H9 (cell line): ENCODE measurements around the gene NSMF. TPM values are rescaled to one million over a fixed set of nuclear protein-coding genes. Genes with fewer than 3 reads are reported as not detected.

Experiments
- DNase-seq: peaks from one replicate; pipeline ENCODE4 v3.0.0-alpha.2; 2017
- H2AFZ ChIP-seq: one replicate; pipeline ENCODE4 v1.6.1; 2013; ENCODE audit warnings: mild to moderate bottlenecking, low read length, control low read depth, moderate library complexity
- H2AK5ac ChIP-seq: 2 replicates; pipeline ENCODE4 v1.6.1; 2013; ENCODE audit warnings: low read length, control low read depth, mixed read lengths; ENCODE audit not compliant: insufficient read length
- H2BK120ac ChIP-seq: one replicate; pipeline ENCODE4 v1.6.1; 2013; ENCODE audit warnings: low read depth, mild to moderate bottlenecking, low read length, control low read depth, inconsistent platforms; ENCODE audit not compliant: poor library complexity, severe bottlenecking
- H2BK12ac ChIP-seq: 2 replicates; pipeline ENCODE4 v1.6.1; 2013; ENCODE audit warnings: low read length, control low read depth, mixed read lengths, low read depth; ENCODE audit not compliant: insufficient read length
- H2BK15ac ChIP-seq: 2 replicates; pipeline ENCODE4 v1.6.1; 2013; ENCODE audit warnings: low read depth, low read length, control low read depth
- H2BK20ac ChIP-seq: one replicate; pipeline ENCODE4 v1.6.1; 2013; ENCODE audit warnings: low read depth, mild to moderate bottlenecking, low read length, control low read depth, inconsistent platforms; ENCODE audit not compliant: poor library complexity, severe bottlenecking
- H2BK5ac ChIP-seq: 2 replicates; pipeline ENCODE4 v1.6.1; 2013; ENCODE audit warnings: low read length, control low read depth, mixed read lengths; ENCODE audit not compliant: insufficient read length
- H3K14ac ChIP-seq: 2 replicates; pipeline ENCODE4 v1.6.1; 2013; ENCODE audit warnings: low read length, control low read depth; ENCODE audit not compliant: insufficient read depth
- H3K18ac ChIP-seq: 2 replicates; pipeline ENCODE4 v1.6.1; 2013; ENCODE audit warnings: low read depth, mild to moderate bottlenecking, mixed read lengths, low read length, control low read depth; ENCODE audit not compliant: insufficient read length
- H3K23ac ChIP-seq: 2 replicates; pipeline ENCODE4 v1.6.1; 2013; ENCODE audit warnings: low read length, control low read depth, mixed read lengths, low read depth; ENCODE audit not compliant: insufficient read length
- H3K23me2 ChIP-seq: 2 replicates; pipeline ENCODE4 v1.6.1; 2013; ENCODE audit warnings: low read depth, mild to moderate bottlenecking, mixed read lengths, low read length, control low read depth; ENCODE audit not compliant: insufficient read length, poor library complexity, severe bottlenecking
- H3K27ac ChIP-seq: 2 replicates; pipeline ENCODE4 v1.5.1; 2013; ENCODE audit warnings: low read length, control low read depth, mixed read lengths, low read depth; ENCODE audit not compliant: insufficient read length
- H3K27me3 ChIP-seq: 2 replicates; pipeline ENCODE4 v1.6.1; 2013; ENCODE audit warnings: low read length, control low read depth, inconsistent platforms; ENCODE audit not compliant: insufficient read depth
- H3K4ac ChIP-seq: 2 replicates; pipeline ENCODE4 v1.6.1; 2013; ENCODE audit warnings: low read depth, mild to moderate bottlenecking, control low read depth, inconsistent platforms, low read length, moderate library complexity
- H3K4me1 ChIP-seq: 2 replicates; pipeline ENCODE4 v1.6.1; 2013; ENCODE audit warnings: low read length, control low read depth, inconsistent platforms; ENCODE audit not compliant: insufficient read depth
- H3K4me2 ChIP-seq: 2 replicates; pipeline ENCODE4 v1.6.1; 2013; ENCODE audit warnings: low read length, control low read depth, mixed read lengths; ENCODE audit not compliant: insufficient read length, insufficient read depth
- H3K56ac ChIP-seq: 2 replicates; pipeline ENCODE4 v1.6.1; 2013; ENCODE audit warnings: low read depth, mild to moderate bottlenecking, mixed read lengths, low read length, control low read depth; ENCODE audit not compliant: insufficient read length
- H3K79me1 ChIP-seq: 2 replicates; pipeline ENCODE4 v1.6.1; 2013; ENCODE audit warnings: low read depth, mild to moderate bottlenecking, moderate library complexity, low read length, control low read depth, inconsistent platforms; ENCODE audit not compliant: insufficient read depth, poor library complexity, severe bottlenecking
- H3K79me2 ChIP-seq: 2 replicates; pipeline ENCODE4 v1.6.1; 2013; ENCODE audit warnings: low read length, control low read depth, inconsistent platforms; ENCODE audit not compliant: insufficient read depth
- H3K9ac ChIP-seq: 2 replicates; pipeline ENCODE4 v1.6.1; 2013; ENCODE audit warnings: low read length, control low read depth, mixed read lengths; ENCODE audit not compliant: insufficient read length; ENCODE audit errors: extremely low read depth
- H3K9me3 ChIP-seq: one replicate; pipeline ENCODE4 v1.6.1; 2013; ENCODE audit warnings: low read depth, low read length, inconsistent platforms; ENCODE audit not compliant: control insufficient read depth
- H3T11ph ChIP-seq: one replicate; pipeline ENCODE4 v1.6.1; 2013; ENCODE audit warnings: mild to moderate bottlenecking, low read length, control low read depth, inconsistent platforms
- H4K20me1 ChIP-seq: one replicate; pipeline ENCODE4 v1.6.1; 2013; ENCODE audit not compliant: control insufficient read depth, insufficient read length, insufficient read depth
- H4K5ac ChIP-seq: 2 replicates; pipeline ENCODE4 v1.6.1; 2013; ENCODE audit warnings: low read depth, mild to moderate bottlenecking, mixed read lengths, low read length, control low read depth; ENCODE audit not compliant: insufficient read length
- H4K8ac ChIP-seq: replicated peaks from 2 replicates; pipeline ENCODE4 v1.6.1; 2013; ENCODE audit warnings: low read length, control low read depth, mixed read lengths, low read depth; ENCODE audit not compliant: insufficient read length
- H4K91ac ChIP-seq: 2 replicates; pipeline ENCODE4 v1.6.1; 2013; ENCODE audit warnings: low read depth, mild to moderate bottlenecking, moderate library complexity, mixed read lengths, low read length, control low read depth; ENCODE audit not compliant: insufficient read length
- H3K27ac Mint-ChIP-seq, 3 experiments: 2 replicates in 2 of 3; 3 replicates in 1 of 3; pipeline ENCODE4 v1.8.0; 2020 to 2021; ENCODE audit warnings: mixed read lengths in 3 of 3, mild to moderate bottlenecking in 1 of 3, moderate library complexity in 1 of 3
- H3K27me3 Mint-ChIP-seq: 2 replicates; pipeline ENCODE4 v1.8.0; 2021; ENCODE audit warnings: low read depth, mild to moderate bottlenecking, moderate library complexity, mixed read lengths
- H3K36me3 Mint-ChIP-seq, 3 experiments: 2 replicates in 2 of 3; 3 replicates in 1 of 3; pipeline ENCODE4 v1.8.0; 2020 to 2021; ENCODE audit warnings: low read depth in 3 of 3, mixed read lengths in 3 of 3; ENCODE audit not compliant: insufficient read depth in 1 of 3
- H3K4me1 Mint-ChIP-seq, 2 experiments: 2 replicates each; pipeline ENCODE4 v1.8.0; 2020; ENCODE audit warnings: mixed read lengths in 2 of 2
- H3K4me3 Mint-ChIP-seq, 2 experiments: 2 replicates in 1 of 2; 3 replicates in 1 of 2; pipeline ENCODE4 v1.8.0; 2020 to 2021; ENCODE audit warnings: mild to moderate bottlenecking in 2 of 2, mixed read lengths in 2 of 2, moderate library complexity in 1 of 2
- H3K9me3 Mint-ChIP-seq, 2 experiments: 2 replicates in 1 of 2; 3 replicates in 1 of 2; pipeline ENCODE4 v1.8.0; 2020; ENCODE audit warnings: mild to moderate bottlenecking in 2 of 2, mixed read lengths in 2 of 2, moderate library complexity in 1 of 2
- CTCF ChIP-seq: fragments of 200-600 bp; sonication (generic); conservative IDR thresholded peaks from 3 replicates; pipeline ENCODE4 v1.8.0; 2021; ENCODE audit warnings: antibody characterized with exemption, mild to moderate bottlenecking
- WGBS: extraction: QIAGEN DNeasy Blood & Tissue Kit; methylation state at CpG from one replicate; pipeline ENCODE4 v1.1.7; 2013; ENCODE audit warnings: missing lambda C conversion rate, low lambda C conversion rate, mixed read lengths; ENCODE audit not compliant: insufficient read length; ENCODE audit errors: extremely low coverage; 5-methylcytosine and 5-hydroxymethylcytosine counted together
- total RNA-seq: library from RNA; stranded (reverse); gene quantifications from 2 replicates; pipeline ENCODE4 v1.2.1, GENCODE V29; 2021

The NSMF gene
- total RNA-seq, 1 experiment from 2014 or later: 46.3 TPM

- peaks cover 8% of the 10 kb centered on the region; the same call in 1 of the 2 replicates for H3K27me3 Mint-ChIP-seq
- H2AK5ac ChIP-seq: no peak overlapping the region
- H3K9ac ChIP-seq: no peak overlapping the region
- no peak overlapping the region for H4K5ac ChIP-seq
- WGBS: no CpG with 5 or more reads among the region's 63 CpGs
- H4K20me1 ChIP-seq: no peaks in the 10 kb centered on the region
- H3K27ac Mint-ChIP-seq: no peak overlapping the region
- peak; percentile 91 for TF ChIP-seq CTCF
- no peak overlapping the region for H3T11ph ChIP-seq
- no peak overlapping the region for H3K23ac ChIP-seq
- peaks cover 0 to 5% of the 10 kb centered on the region in 2 experiments; a peak in 1 of 4 replicates for H3K4me1 Mint-ChIP-seq
- no peak overlapping the region for H3K18ac ChIP-seq
- H3K4me2 ChIP-seq: no peak overlapping the region
- no peak overlapping the region for H2BK20ac ChIP-seq
- H3K56ac ChIP-seq: no peak overlapping the region
- H4K8ac ChIP-seq: no peak overlapping the region
- H3K9me3 Mint-ChIP-seq: peaks cover 7% of the 10 kb centered on the region in 2 experiments
- no peak overlapping the region for H2BK12ac ChIP-seq
- peak; percentile 80 for DNase-seq
- no peaks in the 10 kb centered on the region for H3K4me1 ChIP-seq
- H3K27ac ChIP-seq: no peak overlapping the region
- no peak overlapping the region; a peak in 2 of 5 replicates for H3K4me3 Mint-ChIP-seq
- no peak overlapping the region for H3K4ac ChIP-seq
- no peak overlapping the region for H4K91ac ChIP-seq
- H3K27me3 ChIP-seq: no peaks in the 10 kb centered on the region
- peaks cover 3% of the 10 kb centered on the region for H3K23me2 ChIP-seq
- no peaks in the 10 kb centered on the region for H3K79me1 ChIP-seq
- H3K14ac ChIP-seq: no peak overlapping the region
- no peak overlapping the region for H2AFZ ChIP-seq
- H3K9me3 ChIP-seq: no peaks in the 10 kb centered on the region
- H2BK120ac ChIP-seq: no peak overlapping the region
- no peak overlapping the region for H2BK5ac ChIP-seq
- H2BK15ac ChIP-seq: no peak overlapping the region
- H3K79me2 ChIP-seq: no peaks in the 10 kb centered on the region
- H3K36me3 Mint-ChIP-seq: peaks cover 8 to 9% (median 8%) of the 10 kb centered on the region in 3 experiments
These were observed 52.1 kb downstream of the NSMF start for GRCh38 chr9:137406876-137407589.
